ENCODE data around the gene ARHGEF2.

Gene ARHGEF2

GRCh38 chr1:155900161-155900560 lies 78.2 kb downstream of the ARHGEF2 start:
- ChIA-PET CTCF (no interaction called here), POLR2A (interaction anchor here (0.7 kb wide), 2 partner anchors 24 to 40 kb away, joined by 3 read pairs; no protein-coding TSS in a partner anchor)
- TF ChIP-seq CTCF (IDR thresholded peaks at IDR 0.05; ENCODE audit: insufficient read depth, low read length, missing control alignments) = no peak
- H3K4me3 ChIP-seq (ENCODE audit: low read depth, low read length) = no peak overlapping the region
- no peak for DNase-seq (ENCODE audit: low read depth, low spot score)

- no peak for DNase-seq (ENCODE audit: low read depth, low spot score)
- no peak overlapping the region for H3K4me3 ChIP-seq (ENCODE audit: low read depth, low read length)
- no peak for TF ChIP-seq CTCF (IDR thresholded peaks at IDR 0.05; ENCODE audit: insufficient read depth, low read length, missing control alignments)
- ChIA-PET POLR2A (interaction anchor here (0.7 kb wide), 2 partner anchors 24 to 40 kb away, joined by 3 read pairs; no protein-coding TSS in a partner anchor), CTCF (no interaction called here)
These were observed 78.7 kb downstream of the ARHGEF2 start for GRCh38 chr1:155899683-155900082.

DNA sequence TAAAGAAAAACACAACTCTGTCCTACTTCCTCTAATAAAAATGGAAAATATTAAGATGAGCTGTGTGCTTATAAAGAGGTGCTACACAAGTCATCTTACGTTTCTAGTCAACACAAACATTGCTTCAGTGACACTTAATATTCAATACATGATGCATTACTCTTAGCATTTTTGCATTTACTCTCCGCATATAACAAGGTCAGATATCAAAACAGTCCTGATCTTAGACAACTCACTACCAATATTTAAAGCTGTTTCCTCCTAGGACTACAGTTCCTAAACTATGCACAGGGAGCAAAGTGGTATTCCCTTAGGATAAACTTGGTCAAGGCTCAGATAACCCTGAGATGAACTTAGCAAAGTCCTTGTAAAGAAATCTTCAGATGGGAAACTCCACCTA lies 79.5 kb downstream of the ARHGEF2 start:
- no peak overlapping the region for H3K4me3 ChIP-seq (ENCODE audit: low read depth, low read length)
- POLR2A ChIA-PET = no interaction called here
- CTCF ChIA-PET = interaction anchor here (1.0 to 1.4 kb wide), 4 partner anchors 8 to 91 kb away, joined by 3 to 4 read pairs (median 3); no protein-coding TSS in a partner anchor

DNA sequence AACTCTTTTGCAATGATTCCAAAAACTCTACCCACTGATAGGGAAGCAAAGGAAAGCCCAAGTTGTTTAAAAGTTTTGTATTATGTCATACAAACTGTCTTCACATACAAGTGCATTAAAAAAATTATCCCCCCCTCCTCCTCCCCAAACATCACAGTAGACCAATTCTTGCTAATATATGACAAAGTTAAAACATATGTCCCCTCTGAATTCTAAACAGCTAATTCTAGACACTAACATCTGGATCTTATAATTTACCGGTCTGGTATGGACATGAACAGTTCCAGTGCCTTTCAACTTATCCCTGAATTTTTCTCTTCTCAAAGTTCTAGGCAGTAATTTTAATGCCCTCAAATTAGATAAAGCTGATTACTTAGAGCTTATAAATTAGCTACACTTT lies 80.6 kb downstream of the ARHGEF2 start:
- no peak for DNase-seq (ENCODE audit: low read depth, low spot score)
- CTCF ChIA-PET = interaction anchor here (1.4 kb wide), 1 partner anchor 92 kb away, joined by 3 read pairs; no protein-coding TSS in a partner anchor
- no peak for TF ChIP-seq CTCF (IDR thresholded peaks at IDR 0.05; ENCODE audit: insufficient read depth, low read length, missing control alignments)
- H3K4me3 ChIP-seq (ENCODE audit: low read depth, low read length) = no peak overlapping the region
- POLR2A ChIA-PET = no interaction called here

More for the DNA sequence above, 79.5 kb downstream of the ARHGEF2 start:
- TF ChIP-seq CTCF (IDR thresholded peaks at IDR 0.05; ENCODE audit: insufficient read depth, low read length, missing control alignments) = no peak
- DNase-seq (ENCODE audit: low read depth, low spot score) = no peak
